GM18873 (cell line): ENCODE measurements around the gene PRSS2.

Experiments
- ATAC-seq: cut with Tn5 transposase; IDR thresholded peaks from one replicate; pipeline ENCODE4 v1.9.1; 2021; ENCODE audit warnings: mild to moderate bottlenecking, moderate library complexity, moderate number of reproducible peaks; ENCODE audit not compliant: unreplicated experiment, low FRiP score

PRSS2 gene

DNA sequence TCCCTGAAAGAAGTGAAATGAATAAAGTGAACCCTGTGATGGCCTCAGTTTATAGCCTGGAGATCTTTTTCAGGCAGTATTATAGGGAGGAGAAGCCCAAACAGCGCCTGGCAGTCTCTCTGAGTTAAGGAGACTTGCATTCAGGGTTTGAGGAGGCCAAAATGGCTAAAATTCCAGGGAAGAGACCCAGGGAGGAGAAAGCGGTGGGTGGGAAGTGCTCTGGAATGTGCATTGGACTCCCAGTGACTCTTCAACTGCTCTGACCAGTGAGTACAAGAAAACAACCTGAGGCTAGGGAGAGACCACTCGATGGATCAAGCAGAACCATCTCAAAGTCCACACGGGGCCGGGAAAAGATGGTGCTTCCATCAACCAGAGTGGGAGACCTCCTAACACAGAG is 48.8 kb downstream of the PRSS2 start:
- ATAC-seq = no peak

DNA sequence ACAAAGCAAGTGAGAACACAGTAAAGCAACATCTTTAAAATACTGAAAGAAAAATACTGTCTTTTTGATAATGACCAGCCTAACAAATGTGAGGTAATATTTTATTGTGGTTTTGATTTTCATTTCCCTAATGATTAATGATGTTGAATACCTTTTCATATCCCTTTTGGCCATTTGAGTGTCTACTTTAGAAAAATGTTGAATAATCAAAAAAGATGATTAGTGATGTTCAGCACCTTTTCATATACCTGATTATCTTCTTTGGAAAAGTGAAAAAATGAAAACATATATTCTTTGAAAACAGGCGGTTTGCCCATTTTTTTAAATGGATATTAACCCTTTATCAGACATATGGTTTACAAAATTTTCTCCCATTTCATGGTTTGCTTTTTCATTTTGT is 51.9 kb downstream of the PRSS2 start:
- ATAC-seq = no peak
